Prostate gland (tissue), 2 donors: ENCODE measurements around the gene ZP1. TPM values are rescaled to one million over a fixed set of nuclear protein-coding genes. Genes with fewer than 3 reads are reported as not detected.
A peak's percentile ranks its signal among the peaks of the same experiment; 100 is the strongest.
"Not testable (repeated sequence)": the region's sequence is repeated elsewhere in the genome, so short reads cannot be mapped to it uniquely, and the experiment has no call there.

Experiments
- DNase-seq: peaks from one replicate; pipeline ENCODE4 v3.0.0-alpha.2; 2019; ENCODE audit warnings: low spot score
- H3K27ac ChIP-seq, 2 donors: fragments of 200-600 bp; sonication (generic); 2 replicates each; pipeline ENCODE4 v1.5.1; 2017 to 2019
- H3K27me3 ChIP-seq: fragments of 200-600 bp; sonication (generic); replicated peaks from 2 replicates; pipeline ENCODE4 v1.5.1; 2019; ENCODE audit not compliant: insufficient read depth
- H3K36me3 ChIP-seq, 2 donors: fragments of 200-600 bp; sonication (generic); 1 replicate in 1 of 2; 2 replicates in 1 of 2; pipeline versions ENCODE4 v1.5.1 to v1.8.1; 2017 to 2019
- H3K4me1 ChIP-seq: fragments of 200-600 bp; sonication (generic); replicated peaks from 2 replicates; pipeline ENCODE4 v1.5.1; 2019
- H3K4me3 ChIP-seq, 2 donors: fragments of 200-600 bp; sonication (generic); 2 replicates each; pipeline ENCODE4 v1.5.1; 2017 to 2019
- H3K9me3 ChIP-seq: fragments of 200-600 bp; sonication (generic); 2 replicates; pipeline ENCODE4 v1.5.1; 2017
- CTCF ChIP-seq, 4 experiments: fragments of 200-600 bp in 2 of 4; fragments of 450-650 bp in 2 of 4; sonication (generic) in 2 of 4; IDR thresholded peaks; 1 replicate in 3 of 4; 2 replicates in 1 of 4; pipeline ENCODE4 v1.5.1; 2016 to 2019; ENCODE audit warnings: antibody characterized with exemption in 4 of 4, mild to moderate bottlenecking in 2 of 4, moderate library complexity in 2 of 4
- POLR2A ChIP-seq: fragments of 450-650 bp; IDR thresholded peaks from one replicate; pipeline ENCODE4 v1.6.1; 2016; ENCODE audit warnings: antibody characterized with exemption, mild to moderate bottlenecking
- POLR2AphosphoS5 ChIP-seq: sonication (generic); formaldehyde crosslinking; IDR thresholded peaks from one replicate; pipeline ENCODE4 v1.6.1; 2017; ENCODE audit warnings: antibody characterized with exemption
- WGBS: methylation state at CpG from one replicate; pipeline ENCODE4 v1.1.5; 2018; 5-methylcytosine and 5-hydroxymethylcytosine counted together
- intact Hi-C: fragments of 100-400 bp; cut with DNase I; formaldehyde crosslinking; loops from one replicate; pipeline ENCODE4 v1.14.2; 2022
- total RNA-seq, 2 donors: library from RNA; depleted of rRNA; stranded (reverse); fragments of >200 nt; gene quantifications; one replicate each; pipeline ENCODE4 v1.1.0, GENCODE V29; 2016

Gene ZP1
- under 1 TPM; 0.68 to 0.80 TPM for total RNA-seq

GRCh38 chr11:60866911-60867870 is at the start of gene ZP1:
ZP1 (plus strand) TSS chr11:60867542; CDS start chr11:60867562, 20 bp downstream.
- intact Hi-C loops: no loop called here
- no peaks in the 10 kb centered on the region for H3K36me3 ChIP-seq
- DNase-seq: peak; percentile 34
- H3K9me3 ChIP-seq: no peaks in the 10 kb centered on the region
- peaks cover 11% of the 10 kb centered on the region for H3K4me1 ChIP-seq
- WGBS: 65% methylated on average over 12 of the region's 13 CpGs
- H3K27me3 ChIP-seq: no peaks in the 10 kb centered on the region
- H3K27ac ChIP-seq: peak within 1 kb of the TSS; percentile 22 to 81
- H3K4me3 ChIP-seq: no peak within 1 kb of the TSS
- TF ChIP-seq POLR2A (no peak), POLR2AphosphoS5 (peak; percentile 40)

- H3K27ac ChIP-seq: no peak overlapping the region
- TF ChIP-seq CTCF (IDR thresholded peaks at IDR 0.05) (no peak), POLR2AphosphoS5 (no peak), POLR2A (no peak)
- no peaks in the 10 kb centered on the region for H3K36me3 ChIP-seq
- H3K9me3 ChIP-seq: no peaks in the 10 kb centered on the region
- DNase-seq: no peak
- intact Hi-C loops: no loop called here
- H3K4me3 ChIP-seq: no peak overlapping the region
- H3K4me1 ChIP-seq: no peaks in the 10 kb centered on the region
- WGBS: 84% methylated on average over 4 of the region's 4 CpGs
- no peaks in the 10 kb centered on the region for H3K27me3 ChIP-seq
Measured at GRCh38 chr11:60818057-60818456, 49.3 kb upstream of the ZP1 start.

GRCh38 chr11:60821827-60822599 is 45.3 kb upstream of the ZP1 start:
- TF ChIP-seq POLR2AphosphoS5 (no peak), POLR2A (no peak), CTCF (IDR thresholded peaks at IDR 0.05) (no peak)
- Histone ChIP-seq H3K9me3 (no peaks in the 10 kb centered on the region), H3K27ac (no peak overlapping the region), H3K4me1 (no peaks in the 10 kb centered on the region), H3K36me3 (no peaks in the 10 kb centered on the region), H3K4me3 (no peak overlapping the region), H3K27me3 (no peaks in the 10 kb centered on the region)
- intact Hi-C loops: no loop called here
- 52% methylated on average over 15 of the region's 15 CpGs for WGBS
- no peak for DNase-seq

- DNase-seq, H3K4me3 ChIP-seq, H3K27me3 ChIP-seq, H3K36me3 ChIP-seq, H3K9me3 ChIP-seq, intact Hi-C loops, H3K4me1 ChIP-seq, H3K27ac ChIP-seq: not testable (repeated sequence)
- WGBS: 94% methylated on average over 5 of the region's 5 CpGs
Measured at GRCh38 chr11:60823745-60824306, 43.5 kb upstream of the ZP1 start.

- intact Hi-C loops: no loop called here
- no peak for TF ChIP-seq POLR2A
- no peak for TF ChIP-seq POLR2AphosphoS5
- no peak for TF ChIP-seq CTCF (IDR thresholded peaks at IDR 0.05)
- H3K27me3 ChIP-seq: no peaks in the 10 kb centered on the region
- no peak overlapping the region for H3K27ac ChIP-seq
- H3K4me3 ChIP-seq: no peak overlapping the region
- no peaks in the 10 kb centered on the region for H3K36me3 ChIP-seq
- H3K4me1 ChIP-seq: no peaks in the 10 kb centered on the region
- DNase-seq: no peak
- 85% methylated on average over 5 of the region's 5 CpGs for WGBS
- no peaks in the 10 kb centered on the region for H3K9me3 ChIP-seq
Measured at GRCh38 chr11:60825118-60825517, 42.2 kb upstream of the ZP1 start.
